D721Med (cell line): Measurements from ENCODE around the gene TMEM178B.

Experiments
- DNase-seq: peaks from one replicate; pipeline ENCODE4 v3.0.0; 2011; ENCODE audit warnings: low spot score; ENCODE audit not compliant: insufficient read length
- FAIRE-seq: peaks from 2 replicates; lab custom pipeline; 2011; peaks lifted over from hg19 to GRCh38; lab: Jason Lieb, UNC
- TF ChIP-seq, protein P1 (sequence below): IDR thresholded peaks from 2 replicates; pipeline ENCODE4 v1.5.1; 2012; ENCODE audit warnings: mild to moderate bottlenecking, control low read depth; ENCODE audit not compliant: insufficient read depth; ENCODE audit errors: missing control alignments

TMEM178B gene

DNA sequence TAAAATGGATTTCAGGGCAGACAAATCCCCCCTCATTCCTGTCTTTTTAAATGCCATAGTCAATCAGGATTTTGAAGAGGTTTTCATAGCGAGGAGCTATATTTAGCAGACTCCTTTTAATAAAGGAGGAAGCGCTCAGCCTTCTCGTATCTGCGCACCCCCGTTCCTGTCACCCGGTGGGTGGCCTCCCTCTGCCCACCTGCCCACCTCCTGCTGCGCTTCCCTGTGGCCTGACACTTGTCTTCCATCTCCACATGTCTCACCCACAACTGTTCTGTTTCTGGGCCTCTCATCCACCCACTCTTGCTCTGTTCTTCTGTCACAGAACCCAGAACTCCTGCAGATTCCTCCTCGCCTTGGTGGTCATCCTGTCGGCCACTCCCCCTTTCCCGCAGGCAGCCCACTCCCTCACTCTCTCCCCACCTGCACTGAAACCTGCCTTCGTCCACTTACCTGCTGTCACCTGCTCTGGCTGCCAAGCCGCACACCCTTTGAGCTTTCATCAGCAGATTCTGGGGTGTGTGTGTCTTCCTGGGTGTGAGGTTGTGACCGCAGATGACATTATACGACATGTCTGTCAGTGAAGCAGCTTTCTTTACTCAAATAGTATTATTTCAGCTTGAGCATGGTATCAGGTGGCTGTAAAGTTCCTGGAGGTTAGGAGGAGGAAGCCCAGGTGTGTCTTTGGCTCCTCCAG is 313.8 kb downstream of the TMEM178B start:
- FAIRE-seq (no peak), DNase-seq (no peak)
- TF ChIP-seq, protein P1, sequence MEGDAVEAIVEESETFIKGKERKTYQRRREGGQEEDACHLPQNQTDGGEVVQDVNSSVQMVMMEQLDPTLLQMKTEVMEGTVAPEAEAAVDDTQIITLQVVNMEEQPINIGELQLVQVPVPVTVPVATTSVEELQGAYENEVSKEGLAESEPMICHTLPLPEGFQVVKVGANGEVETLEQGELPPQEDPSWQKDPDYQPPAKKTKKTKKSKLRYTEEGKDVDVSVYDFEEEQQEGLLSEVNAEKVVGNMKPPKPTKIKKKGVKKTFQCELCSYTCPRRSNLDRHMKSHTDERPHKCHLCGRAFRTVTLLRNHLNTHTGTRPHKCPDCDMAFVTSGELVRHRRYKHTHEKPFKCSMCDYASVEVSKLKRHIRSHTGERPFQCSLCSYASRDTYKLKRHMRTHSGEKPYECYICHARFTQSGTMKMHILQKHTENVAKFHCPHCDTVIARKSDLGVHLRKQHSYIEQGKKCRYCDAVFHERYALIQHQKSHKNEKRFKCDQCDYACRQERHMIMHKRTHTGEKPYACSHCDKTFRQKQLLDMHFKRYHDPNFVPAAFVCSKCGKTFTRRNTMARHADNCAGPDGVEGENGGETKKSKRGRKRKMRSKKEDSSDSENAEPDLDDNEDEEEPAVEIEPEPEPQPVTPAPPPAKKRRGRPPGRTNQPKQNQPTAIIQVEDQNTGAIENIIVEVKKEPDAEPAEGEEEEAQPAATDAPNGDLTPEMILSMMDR, result no peak

GRCh38 chr7:141389140-141389796 is 315.4 kb downstream of the TMEM178B start:
- TF ChIP-seq, protein P1, result no peak
- FAIRE-seq (no peak), DNase-seq (no peak)

GRCh38 chr7:141390339-141390738 is 316.5 kb downstream of the TMEM178B start:
- DNase-seq, result no peak
- TF ChIP-seq, protein P1, result no peak

DNA sequence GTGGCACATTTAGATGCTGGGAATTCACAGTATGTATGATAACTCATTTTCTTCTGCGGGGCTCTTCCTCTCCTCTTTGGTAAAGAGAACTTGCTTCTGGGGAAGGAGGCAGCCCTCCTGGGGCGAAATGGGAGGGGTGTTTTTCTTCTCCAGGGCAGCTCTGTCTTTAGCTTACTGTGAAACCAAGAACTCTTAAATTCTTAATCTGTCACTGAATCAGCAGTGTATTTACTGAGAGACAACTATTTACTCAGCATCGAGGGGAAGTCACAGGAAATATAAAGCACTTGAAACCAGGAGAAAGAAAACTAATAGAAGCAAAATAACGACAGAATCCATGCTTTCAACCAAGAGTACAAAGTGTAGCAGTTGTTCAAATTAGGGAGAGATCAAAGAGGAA is 319.2 kb downstream of the TMEM178B start:
- DNase-seq, result no peak
- no peak for FAIRE-seq
- TF ChIP-seq, protein P1, result no peak

More at GRCh38 chr7:141390339-141390738, 316.5 kb downstream of the TMEM178B start:
- FAIRE-seq, result no peak

DNA sequence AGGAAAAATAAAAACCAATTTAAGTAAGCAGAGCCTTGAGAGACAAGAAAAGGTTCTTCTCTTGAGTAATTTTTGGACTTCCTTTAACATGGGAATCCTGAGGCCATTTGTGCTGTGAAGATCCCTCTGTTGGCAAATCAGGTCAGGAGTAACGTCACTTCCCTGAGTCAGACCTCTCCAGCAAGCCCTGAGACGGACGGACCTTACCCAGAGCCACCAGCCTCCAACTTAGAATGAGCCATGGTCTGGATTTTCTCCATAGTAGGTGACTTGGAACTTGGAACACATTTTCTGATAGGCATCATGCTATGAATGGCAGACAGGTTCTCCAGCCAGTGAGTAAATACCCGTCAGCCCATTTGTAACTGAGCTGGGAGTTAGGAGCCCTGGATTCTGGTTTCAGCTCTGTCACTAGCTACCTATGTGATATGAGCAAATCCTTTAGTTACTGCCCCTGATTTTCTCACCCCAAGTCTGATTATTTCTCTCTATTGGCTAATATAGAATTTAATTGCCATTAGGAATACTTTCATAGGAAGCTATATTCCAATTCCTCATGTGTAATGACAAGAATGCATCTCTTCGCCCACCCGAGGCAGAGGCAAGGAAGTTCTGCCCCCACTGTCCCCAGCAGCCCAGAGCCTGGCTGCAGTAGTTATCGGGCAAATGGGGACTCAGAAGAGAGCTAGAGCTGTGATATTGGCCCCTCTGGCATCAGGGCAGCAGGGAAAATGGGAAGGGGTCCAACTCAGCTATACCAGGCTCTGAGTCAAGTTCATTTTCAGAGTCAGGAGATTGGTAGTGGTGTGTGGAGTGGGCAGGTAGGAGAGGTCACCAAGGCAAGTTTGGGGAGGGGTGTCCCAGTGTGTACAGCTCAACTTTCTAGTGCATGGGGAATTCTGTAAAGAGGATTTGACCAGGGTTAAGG is 323.6 kb downstream of the TMEM178B start:
- FAIRE-seq (no peak), DNase-seq (no peak)
- TF ChIP-seq, protein P1, result no peak

- FAIRE-seq, result no peak
Measured at GRCh38 chr7:141400356-141400755, 326.5 kb downstream of the TMEM178B start.

More at GRCh38 chr7:141400356-141400755, 326.5 kb downstream of the TMEM178B start:
- DNase-seq, result no peak
- TF ChIP-seq, protein P1, result no peak
